ENCODE results near the gene HECTD4. TPM values are rescaled to one million over a fixed set of nuclear protein-coding genes. Genes with fewer than 3 reads are reported as not detected.
"Not testable (repeated sequence)": the region's sequence is repeated elsewhere in the genome, so short reads cannot be mapped to it uniquely, and the experiment has no call there.

The HECTD4 gene
- polyA plus RNA-seq (ENCODE audit: insufficient read length in 4 of 4): 10 to 100 TPM; 35.9 to 68.5 (median 52.6) TPM

GRCh38 chr12:112381883-112382796, at the start of gene HECTD4:
TSS of gene HECTD4 (minus strand) at chr12:112382431. CDS start at chr12:112382128, 303 bp downstream.
- DNase-seq (ENCODE audit: low read depth in 4 of 4, low spot score in 2 of 4): peak in 2 of 4 donors; percentile 82 to 89

- DNase-seq (ENCODE audit: low read depth in 4 of 4, low spot score in 2 of 4): no peak
Measured at GRCh38 chr12:112431965-112432364, 49.7 kb upstream of the HECTD4 start.

GRCh38 chr12:112430929-112431328, 48.7 kb upstream of the HECTD4 start:
- DNase-seq (ENCODE audit: low read depth in 4 of 4, low spot score in 2 of 4): no peak

DNA sequence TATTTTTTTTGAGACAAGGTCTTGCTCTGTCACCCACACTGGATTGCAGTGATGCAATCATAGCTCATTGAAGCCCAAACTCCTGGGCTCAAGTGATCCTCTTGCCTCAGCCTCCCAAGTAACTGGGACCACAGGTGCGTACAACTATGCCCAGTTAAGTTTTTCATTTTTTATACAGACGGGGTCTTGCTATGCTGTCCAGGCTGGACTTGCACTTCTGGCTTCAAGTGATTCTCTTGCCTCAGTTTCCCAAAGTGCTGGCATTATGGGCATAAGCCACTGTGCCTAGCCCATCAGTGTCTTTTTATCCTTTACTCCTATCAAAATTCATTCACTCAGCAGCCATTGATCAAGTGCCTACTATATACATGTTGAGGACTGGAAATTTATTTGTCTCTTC, 45.5 kb upstream of the HECTD4 start:
- DNase-seq (ENCODE audit: low read depth in 4 of 4, low spot score in 2 of 4): no peak

DNA sequence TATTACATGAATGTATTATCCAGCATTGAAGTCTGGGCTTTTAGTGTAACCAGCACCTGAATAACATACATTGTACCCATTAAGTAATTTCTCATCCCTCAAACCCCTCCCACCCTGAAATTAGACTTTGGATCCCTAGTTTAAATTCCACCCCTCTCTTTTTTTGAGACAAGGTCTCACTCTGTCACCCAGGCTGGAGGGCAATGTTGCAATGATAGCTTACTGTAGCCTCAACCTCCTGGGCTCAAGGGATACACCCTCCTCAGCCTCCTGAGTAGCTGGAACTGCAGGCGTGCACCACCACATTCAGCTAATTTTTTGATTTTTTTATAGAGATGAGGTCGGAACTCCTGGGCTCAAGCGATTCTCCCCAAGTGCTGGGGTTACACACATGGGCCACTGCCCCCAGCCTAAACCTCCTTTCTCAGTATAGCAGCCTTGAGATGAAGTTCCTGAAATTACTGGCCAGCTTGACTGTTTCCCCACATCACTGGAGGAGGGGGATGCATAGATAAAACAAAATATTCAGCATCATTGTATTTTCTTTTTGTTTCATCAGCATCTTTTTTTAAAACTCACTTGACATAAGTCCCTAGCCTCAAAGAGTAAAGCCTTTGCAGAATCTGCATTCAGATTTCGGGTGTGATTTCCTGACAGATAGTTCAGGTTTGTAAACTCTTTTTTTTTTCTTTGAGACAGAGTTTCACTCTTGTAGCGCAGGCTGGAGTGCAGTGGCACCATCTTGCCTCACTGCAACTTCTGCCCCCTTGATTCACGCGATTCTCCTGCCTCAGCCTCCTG, 43.6 kb upstream of the HECTD4 start:
- DNase-seq (ENCODE audit: low read depth in 4 of 4, low spot score in 2 of 4): no peak

- DNase-seq (ENCODE audit: low read depth in 4 of 4, low spot score in 2 of 4): no peak
Measured at GRCh38 chr12:112424126-112424525, 41.9 kb upstream of the HECTD4 start.

GRCh38 chr12:112422531-112422930, 40.3 kb upstream of the HECTD4 start:
- no peak for DNase-seq (ENCODE audit: low read depth in 4 of 4, low spot score in 2 of 4)

DNA sequence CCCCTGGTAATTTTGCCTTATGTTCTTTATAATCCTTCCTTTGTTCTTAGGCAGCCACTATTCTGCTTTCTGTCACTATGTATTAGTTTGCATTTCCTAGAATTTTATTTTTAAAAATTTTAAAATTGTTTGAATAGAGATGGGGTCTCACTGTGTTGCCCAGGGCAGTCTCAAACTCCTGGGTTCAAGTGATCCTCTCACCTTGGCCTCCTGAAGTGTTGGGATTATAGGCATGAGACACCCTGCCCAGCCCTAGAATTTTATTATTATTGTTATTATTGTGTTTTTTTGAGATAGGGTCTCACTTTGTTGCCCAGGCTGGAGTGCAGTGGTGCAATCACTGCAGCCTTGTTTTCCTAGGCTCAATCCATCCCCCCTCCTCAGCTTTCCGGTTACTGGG, 39.1 kb upstream of the HECTD4 start:
- DNase-seq (ENCODE audit: low read depth in 4 of 4, low spot score in 2 of 4): no peak

DNA sequence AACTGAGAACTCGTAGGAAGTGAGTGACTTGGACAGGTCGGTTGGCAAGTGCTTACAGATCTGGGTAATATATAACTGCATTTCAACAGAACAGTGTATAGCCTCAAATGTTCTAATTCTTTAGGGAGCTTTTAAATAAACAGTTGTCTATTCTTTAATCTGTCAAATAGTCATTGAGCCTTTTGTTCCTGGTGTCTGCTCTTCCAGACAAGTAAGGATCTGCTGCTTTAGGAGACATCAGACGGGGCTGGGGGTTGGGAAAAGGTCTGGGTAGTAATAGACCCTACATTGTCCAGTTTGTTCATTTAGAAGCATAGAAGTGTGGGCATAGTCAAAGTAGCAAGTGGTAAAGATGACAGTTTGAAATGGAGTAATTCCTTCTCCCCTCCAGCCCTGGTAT, 38.5 kb upstream of the HECTD4 start:
- no peak for DNase-seq (ENCODE audit: low read depth in 4 of 4, low spot score in 2 of 4)

GRCh38 chr12:112419297-112420133, 37.3 kb upstream of the HECTD4 start:
- DNase-seq (ENCODE audit: low read depth in 4 of 4, low spot score in 2 of 4): peak in 2 of 4 donors; percentile 19 to 32

- peak; percentile 37 to 70 (median 60) for DNase-seq (ENCODE audit: low read depth in 4 of 4, low spot score in 2 of 4)
Measured at GRCh38 chr12:112418608-112419296, 36.5 kb upstream of the HECTD4 start, which contains the start of gene PTPN11. TSS of gene PTPN11 (plus strand) at chr12:112418947. CDS start at chr12:112419112, 165 bp downstream.

- no peak for DNase-seq (ENCODE audit: low read depth in 4 of 4, low spot score in 2 of 4)
Measured at GRCh38 chr12:112418273-112418607, 36.0 kb upstream of the HECTD4 start.

DNA sequence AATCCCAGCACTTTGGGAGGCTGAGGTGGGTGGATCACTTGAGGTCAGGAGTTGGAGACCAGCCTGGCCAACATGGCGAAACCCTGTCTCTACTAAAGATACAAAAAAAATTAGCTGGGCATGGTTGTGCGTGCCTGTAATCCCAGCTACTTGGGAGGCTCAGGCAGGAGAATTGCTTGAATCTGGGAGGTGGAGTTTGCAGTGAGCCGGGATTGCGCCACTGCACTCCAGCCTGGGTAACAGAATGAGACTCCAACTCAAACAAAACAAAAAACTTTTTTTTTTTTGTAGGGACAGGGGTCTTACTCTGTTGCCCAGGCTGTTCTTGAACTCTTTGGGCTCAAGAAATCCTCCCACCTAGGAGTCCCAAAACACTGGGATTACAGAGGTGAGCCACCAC, 33.2 kb upstream of the HECTD4 start:
- not testable (repeated sequence) for DNase-seq (ENCODE audit: low read depth in 4 of 4, low spot score in 2 of 4)

GRCh38 chr12:112413855-112414625, 31.8 kb upstream of the HECTD4 start:
- no peak for DNase-seq (ENCODE audit: low read depth in 4 of 4, low spot score in 2 of 4)

- no peak for DNase-seq (ENCODE audit: low read depth in 4 of 4, low spot score in 2 of 4)
Measured at GRCh38 chr12:112409906-112410244, 27.6 kb upstream of the HECTD4 start.

DNA sequence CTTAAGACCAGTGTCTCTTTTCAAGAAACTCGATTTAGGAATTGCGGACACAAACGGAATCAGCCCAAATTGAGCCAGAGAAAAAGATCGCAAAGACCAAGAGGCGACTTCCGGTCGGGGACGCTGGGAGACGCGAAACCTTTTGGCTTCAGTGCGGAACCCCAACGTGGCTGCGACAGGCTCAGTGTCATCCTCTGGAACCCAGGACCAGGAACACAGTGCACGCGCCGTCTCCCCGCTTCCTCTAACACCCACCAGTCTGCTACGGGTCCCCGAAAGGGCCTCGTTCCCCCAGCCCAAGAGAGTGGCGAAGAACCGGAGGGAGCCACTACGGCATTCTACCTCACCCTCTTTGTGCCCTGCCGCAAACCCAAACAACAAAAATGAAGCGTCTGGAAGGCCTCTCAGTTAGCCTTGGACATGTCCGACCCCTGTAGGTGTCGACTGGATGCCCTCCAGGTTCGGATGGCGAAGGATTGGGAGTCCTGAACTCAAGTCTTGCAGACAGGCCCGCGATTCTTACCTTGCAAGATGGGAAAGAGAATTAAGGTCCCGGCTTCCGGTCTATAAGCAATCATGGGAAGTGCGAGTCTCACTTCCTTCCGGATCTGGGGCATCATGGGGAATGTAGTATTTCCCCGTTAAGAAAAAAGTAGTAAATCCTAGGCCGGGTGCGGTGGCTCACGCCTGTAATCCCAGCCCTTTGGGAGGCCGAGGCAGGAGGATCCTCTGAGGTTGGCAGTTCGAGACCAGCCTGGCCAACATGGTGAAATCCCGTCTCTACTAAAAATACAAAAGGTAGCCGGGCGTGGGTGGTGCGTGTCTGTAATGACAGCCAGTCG, 27.1 kb upstream of the HECTD4 start, which contains the start of gene RPL6:
Gene RPL6, minus strand, starts transcription at position 542 of the 842 bp plus-strand sequence. CDS start 949 bp downstream, outside the sequence.
- DNase-seq (ENCODE audit: low read depth in 4 of 4, low spot score in 2 of 4): peak; percentile 78 to 94 (median 88)

DNA sequence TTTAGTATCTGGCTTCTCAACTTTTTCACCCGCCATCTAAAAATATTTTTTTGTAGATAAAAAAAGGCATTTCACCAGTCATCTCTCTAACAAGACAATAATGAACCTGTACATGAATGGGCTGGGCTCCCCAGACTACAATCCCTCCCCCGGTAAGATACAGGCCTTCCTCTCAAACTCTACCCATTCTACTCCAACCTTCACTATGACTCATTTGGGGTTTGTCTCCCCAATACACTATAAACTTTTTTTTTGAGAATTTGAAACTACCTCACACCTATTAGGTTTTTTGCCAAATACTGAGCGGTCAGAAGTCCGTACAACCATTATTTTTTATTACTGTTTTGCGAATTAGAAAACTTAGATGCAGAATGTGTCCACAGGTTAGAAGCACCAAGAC, 26.4 kb upstream of the HECTD4 start:
- DNase-seq (ENCODE audit: low read depth in 4 of 4, low spot score in 2 of 4): no peak

GRCh38 chr12:112407683-112408082, 25.5 kb upstream of the HECTD4 start:
- not testable (repeated sequence) for DNase-seq (ENCODE audit: low read depth in 4 of 4, low spot score in 2 of 4)

All from left renal cortex interstitium (tissue), 4 donors.